Measurements from ENCODE around the gene SEMA3A.

DNA sequence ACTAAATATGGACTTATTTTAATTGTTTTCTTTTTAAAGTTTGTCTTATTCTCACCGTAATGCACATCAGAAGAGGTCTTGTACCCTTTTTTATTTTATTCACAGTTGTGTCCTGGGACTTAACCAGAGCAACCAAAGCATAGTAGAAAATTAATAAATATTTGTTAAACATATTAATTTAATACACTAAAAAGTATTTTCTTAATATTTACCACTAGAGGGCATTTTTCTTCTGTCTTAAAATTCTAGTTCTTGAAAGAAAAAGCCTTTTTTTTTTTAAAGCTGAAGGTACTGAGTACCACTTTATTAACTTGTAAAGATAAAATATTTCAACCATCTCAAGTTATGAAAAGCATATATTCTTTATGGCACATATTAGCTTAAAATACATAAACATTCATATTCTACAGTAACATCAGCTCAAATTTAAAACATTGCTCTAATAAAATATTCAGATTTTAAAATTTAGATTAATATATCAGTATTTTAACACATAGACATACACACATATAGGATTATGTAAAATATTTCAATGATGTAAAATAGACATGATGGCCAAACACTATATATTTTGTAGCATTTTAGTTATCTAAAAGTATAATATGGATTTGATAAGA is 260.4 kb downstream of the SEMA3A start:
- no peak for TF ChIP-seq POLR2A (IDR thresholded peaks at IDR 0.05)
- TF ChIP-seq, protein P1, sequence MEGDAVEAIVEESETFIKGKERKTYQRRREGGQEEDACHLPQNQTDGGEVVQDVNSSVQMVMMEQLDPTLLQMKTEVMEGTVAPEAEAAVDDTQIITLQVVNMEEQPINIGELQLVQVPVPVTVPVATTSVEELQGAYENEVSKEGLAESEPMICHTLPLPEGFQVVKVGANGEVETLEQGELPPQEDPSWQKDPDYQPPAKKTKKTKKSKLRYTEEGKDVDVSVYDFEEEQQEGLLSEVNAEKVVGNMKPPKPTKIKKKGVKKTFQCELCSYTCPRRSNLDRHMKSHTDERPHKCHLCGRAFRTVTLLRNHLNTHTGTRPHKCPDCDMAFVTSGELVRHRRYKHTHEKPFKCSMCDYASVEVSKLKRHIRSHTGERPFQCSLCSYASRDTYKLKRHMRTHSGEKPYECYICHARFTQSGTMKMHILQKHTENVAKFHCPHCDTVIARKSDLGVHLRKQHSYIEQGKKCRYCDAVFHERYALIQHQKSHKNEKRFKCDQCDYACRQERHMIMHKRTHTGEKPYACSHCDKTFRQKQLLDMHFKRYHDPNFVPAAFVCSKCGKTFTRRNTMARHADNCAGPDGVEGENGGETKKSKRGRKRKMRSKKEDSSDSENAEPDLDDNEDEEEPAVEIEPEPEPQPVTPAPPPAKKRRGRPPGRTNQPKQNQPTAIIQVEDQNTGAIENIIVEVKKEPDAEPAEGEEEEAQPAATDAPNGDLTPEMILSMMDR (IDR thresholded peaks at IDR 0.05), result no peak
